SU-DHL-6 (cell line): ENCODE data around the gene C8G.

Source experiments
- H2AFZ ChIP-seq: fragments of 200-600 bp; sonication (generic); 2 replicates; pipeline ENCODE4 v1.6.1; 2014; ENCODE audit warnings: low read depth, mild to moderate bottlenecking, moderate library complexity, mixed read lengths, antibody characterized with exemption, low read length; ENCODE audit not compliant: severe bottlenecking
- H3F3A ChIP-seq: fragments of 200-600 bp; shearing (Covaris generic); 2 replicates; pipeline ENCODE4 v1.6.0; 2016; ENCODE audit warnings: antibody characterized with exemption, mild to moderate bottlenecking; ENCODE audit not compliant: insufficient read depth
- H3K27ac ChIP-seq: fragments of 200-600 bp; sonication (generic); 2 replicates; pipeline ENCODE4 v1.5.1; 2016; ENCODE audit warnings: low read depth, mild to moderate bottlenecking, low read length, moderate library complexity, mixed read lengths
- H3K27me3 ChIP-seq: fragments of 200-600 bp; sonication (generic), shearing (Covaris generic); 2 replicates; pipeline ENCODE4 v1.6.0; 2014; ENCODE audit warnings: mild to moderate bottlenecking, low read length
- H3K36me3 ChIP-seq: fragments of 200-600 bp; sonication (generic); 2 replicates; pipeline ENCODE4 v1.6.1; 2014; ENCODE audit warnings: mild to moderate bottlenecking, low read length, mixed read lengths
- H3K4me2 ChIP-seq: fragments of 300-600, 200-600 bp; shearing (Covaris generic), sonication (generic); 2 replicates; pipeline ENCODE4 v1.6.0; 2014; ENCODE audit warnings: low read length, low read depth, mild to moderate bottlenecking; ENCODE audit not compliant: poor library complexity, severe bottlenecking
- H3K4me3 ChIP-seq: fragments of 200-600 bp; sonication (generic); 2 replicates; pipeline ENCODE4 v1.5.1; 2014; ENCODE audit warnings: antibody characterized with exemption, low read length, mild to moderate bottlenecking, mixed read lengths; ENCODE audit not compliant: insufficient read depth, poor library complexity, severe bottlenecking
- H3K79me2 ChIP-seq: fragments of 200-600 bp; sonication (generic); 2 replicates; pipeline ENCODE4 v1.6.1; 2014; ENCODE audit warnings: mild to moderate bottlenecking, low read length, moderate library complexity; ENCODE audit not compliant: insufficient read depth
- H3K9ac ChIP-seq: fragments of 200-600 bp; sonication (generic); 2 replicates; pipeline ENCODE4 v1.7.0; 2014; ENCODE audit warnings: mild to moderate bottlenecking, low read length
- H3K9me2 ChIP-seq: fragments of 200-600 bp; sonication (generic); replicated peaks from 2 replicates; pipeline ENCODE4 v1.6.1; 2014; ENCODE audit warnings: low read length; ENCODE audit not compliant: insufficient read depth
- H3K9me3 ChIP-seq: fragments of 200-600 bp; sonication (generic); 2 replicates; pipeline ENCODE4 v1.6.1; 2014; ENCODE audit warnings: low read length, mixed read lengths; ENCODE audit not compliant: insufficient read depth
- H4K20me1 ChIP-seq: fragments of 200-600 bp; sonication (generic); 2 replicates; pipeline ENCODE4 v1.6.1; 2014; ENCODE audit warnings: low read depth, mild to moderate bottlenecking, antibody characterized with exemption, low read length, moderate library complexity, mixed read lengths
- CTCF ChIP-seq: fragments of 200-600 bp; sonication (generic); IDR thresholded peaks from one replicate; pipeline ENCODE4 v1.5.1; 2017; ENCODE audit warnings: antibody characterized with exemption, mild to moderate bottlenecking, low read length, moderate library complexity; ENCODE audit not compliant: insufficient read depth, poor library complexity, severe bottlenecking
- EZH2phosphoT487 ChIP-seq: fragments of 200-600 bp; sonication (generic), shearing (Covaris generic); conservative IDR thresholded peaks from 2 replicates; pipeline ENCODE4 v1.6.1; 2018; ENCODE audit warnings: mild to moderate bottlenecking, antibody characterized with exemption, low read length, moderate library complexity, mixed read lengths

C8G gene

GRCh38 chr9:136930014-136930413 is 15.0 kb upstream of the C8G start:
- TF ChIP-seq CTCF (no peak), EZH2phosphoT487 (no peak)
- H3K79me2 ChIP-seq = no peaks in the 10 kb centered on the region
- no peak overlapping the region for H2AFZ ChIP-seq
- no peaks in the 10 kb centered on the region for H4K20me1 ChIP-seq
- H3K27me3 ChIP-seq = no peaks in the 10 kb centered on the region
- no peak overlapping the region for H3K27ac ChIP-seq
- H3K4me2 ChIP-seq = no peak overlapping the region
- H3K36me3 ChIP-seq = no peaks in the 10 kb centered on the region
- H3F3A ChIP-seq = 0 out of 2 replicates have a peak, but pooled peaks cover 4% of the 10 kb centered on the region
- H3K9me3 ChIP-seq = no peaks in the 10 kb centered on the region
- no peak overlapping the region for H3K9ac ChIP-seq
- H3K4me3 ChIP-seq = no peak overlapping the region
- no peaks in the 10 kb centered on the region for H3K9me2 ChIP-seq

- Histone ChIP-seq H3K27me3 (no peaks in the 10 kb centered on the region), H3K4me2 (no peak overlapping the region), H2AFZ (no peak overlapping the region), H3K27ac (no peak overlapping the region), H3K9me3 (no peaks in the 10 kb centered on the region), H3K36me3 (no peaks in the 10 kb centered on the region), H3K9ac (no peak overlapping the region), H3K9me2 (no peaks in the 10 kb centered on the region), H3K4me3 (no peak overlapping the region), H3F3A (peaks cover 13% of the 10 kb centered on the region; the same call in 1 of the 2 replicates), H3K79me2 (no peaks in the 10 kb centered on the region), H4K20me1 (no peaks in the 10 kb centered on the region)
- TF ChIP-seq EZH2phosphoT487 (no peak), CTCF (no peak)
These were observed 13.4 kb upstream of the C8G start for GRCh38 chr9:136931611-136932130.

DNA sequence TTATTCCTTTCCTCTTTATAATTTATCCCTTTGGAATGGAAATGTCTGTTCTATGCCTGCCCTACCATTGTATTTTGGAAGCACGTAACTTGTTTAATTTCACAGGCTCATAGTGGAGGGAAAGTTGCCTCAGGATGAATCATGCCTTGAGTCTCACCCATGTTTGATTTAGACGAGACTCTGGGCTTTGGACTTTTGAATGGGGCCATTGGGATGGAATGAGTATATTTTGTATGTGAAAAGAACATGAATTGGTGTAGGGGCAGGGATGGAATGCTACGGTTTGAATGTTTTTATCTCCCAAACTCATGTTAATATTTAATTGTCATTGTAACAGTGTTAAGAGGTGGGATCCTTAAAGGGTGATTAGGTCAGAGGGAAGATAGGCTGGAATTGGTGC is 10.8 kb upstream of the C8G start:
- Histone ChIP-seq H3F3A (peaks cover 14% of the 10 kb centered on the region), H3K9me2 (no peaks in the 10 kb centered on the region), H3K27ac (no peak overlapping the region), H4K20me1 (no peaks in the 10 kb centered on the region), H3K79me2 (no peaks in the 10 kb centered on the region), H3K36me3 (no peaks in the 10 kb centered on the region), H3K9ac (no peak overlapping the region), H3K4me3 (no peak overlapping the region), H2AFZ (no peak overlapping the region), H3K27me3 (no peaks in the 10 kb centered on the region), H3K9me3 (no peaks in the 10 kb centered on the region), H3K4me2 (no peak overlapping the region)
- no peak for TF ChIP-seq CTCF
- TF ChIP-seq EZH2phosphoT487 = no peak
